ENCODE data around the gene CDK12. TPM values are rescaled to one million over a fixed set of nuclear protein-coding genes. Genes with fewer than 3 reads are reported as not detected.
"Not testable (repeated sequence)": the region's sequence is repeated elsewhere in the genome, so short reads cannot be mapped to it uniquely, and the experiment has no call there.

CDK12 gene
- total RNA-seq, 1 experiment from 2014 or later, result 67.0 TPM

DNA sequence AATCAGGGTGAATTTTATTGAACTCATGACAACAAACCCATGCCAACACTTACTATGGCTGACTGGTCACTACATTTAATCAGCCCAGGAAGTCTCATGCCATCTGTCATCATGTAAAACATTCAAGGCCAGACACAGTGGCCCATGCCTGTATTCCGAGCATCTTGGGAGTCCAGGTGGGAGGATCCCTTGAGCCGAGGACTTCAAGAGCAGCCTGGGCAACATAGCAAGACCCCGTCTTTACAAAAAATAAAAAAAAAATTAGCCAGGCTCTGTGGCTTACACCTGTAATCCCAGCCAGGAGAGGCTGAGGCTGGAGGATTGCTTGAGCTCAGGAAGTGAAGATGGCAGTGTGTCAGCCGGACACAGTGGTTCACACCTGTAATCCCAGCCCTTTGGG, 5.4 kb upstream of the CDK12 start:
- no peaks in the 10 kb centered on the region for H3K9me3 ChIP-seq (ENCODE audit: low read length)
- no peak overlapping the region for H3K4me2 ChIP-seq (ENCODE audit: low read depth, low read length, poor library complexity, severe bottlenecking)
- no peak overlapping the region for H3K9ac ChIP-seq (ENCODE audit: low read length)
- H4K20me1 ChIP-seq (ENCODE audit: insufficient read depth, low read depth, low read length), result no peaks in the 10 kb centered on the region
- H3K4me1 ChIP-seq (ENCODE audit: low read length), result peaks cover 15% of the 10 kb centered on the region
- no peak overlapping the region for H3K27ac ChIP-seq (ENCODE audit: low read length)
- H3K36me3 ChIP-seq (ENCODE audit: insufficient read depth, low read length), result no peaks in the 10 kb centered on the region
- no peak overlapping the region for H2AFZ ChIP-seq (ENCODE audit: low read length)
- H3K9me2 ChIP-seq (replicated peaks; ENCODE audit: insufficient read depth, low read length), result no peaks in the 10 kb centered on the region; the same call in 1 of the 2 replicates
- DNase-seq, result no peak
- no peak overlapping the region for H3K4me3 ChIP-seq (ENCODE audit: low read length)
- no peaks in the 10 kb centered on the region for H3K27me3 ChIP-seq (ENCODE audit: low read length)
- H3K79me2 ChIP-seq (ENCODE audit: low read length), result peaks cover 11% of the 10 kb centered on the region

DNA sequence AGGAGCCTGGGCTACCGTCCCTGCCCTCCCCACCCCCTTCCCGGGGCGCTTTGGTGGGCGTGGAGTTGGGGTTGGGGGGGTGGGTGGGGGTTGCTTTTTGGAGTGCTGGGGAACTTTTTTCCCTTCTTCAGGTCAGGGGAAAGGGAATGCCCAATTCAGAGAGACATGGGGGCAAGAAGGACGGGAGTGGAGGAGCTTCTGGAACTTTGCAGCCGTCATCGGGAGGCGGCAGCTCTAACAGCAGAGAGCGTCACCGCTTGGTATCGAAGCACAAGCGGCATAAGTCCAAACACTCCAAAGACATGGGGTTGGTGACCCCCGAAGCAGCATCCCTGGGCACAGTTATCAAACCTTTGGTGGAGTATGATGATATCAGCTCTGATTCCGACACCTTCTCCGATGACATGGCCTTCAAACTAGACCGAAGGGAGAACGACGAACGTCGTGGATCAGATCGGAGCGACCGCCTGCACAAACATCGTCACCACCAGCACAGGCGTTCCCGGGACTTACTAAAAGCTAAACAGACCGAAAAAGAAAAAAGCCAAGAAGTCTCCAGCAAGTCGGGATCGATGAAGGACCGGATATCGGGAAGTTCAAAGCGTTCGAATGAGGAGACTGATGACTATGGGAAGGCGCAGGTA, 762 bp downstream of the CDK12 start:
- H3K4me3 ChIP-seq (ENCODE audit: low read length), result peak overlapping the region; percentile 96
- no peak overlapping the region for H2AFZ ChIP-seq (ENCODE audit: low read length)
- DNase-seq, result no peak
- H4K20me1 ChIP-seq (ENCODE audit: insufficient read depth, low read depth, low read length), result peaks cover 37% of the 10 kb centered on the region
- H3K9me2 ChIP-seq (replicated peaks; ENCODE audit: insufficient read depth, low read length), result no peaks in the 10 kb centered on the region; the same call in 1 of the 2 replicates
- peaks cover 9% of the 10 kb centered on the region; the same call in 1 of the 2 replicates for H3K36me3 ChIP-seq (ENCODE audit: insufficient read depth, low read length)
- H3K9me3 ChIP-seq (ENCODE audit: low read length), result no peaks in the 10 kb centered on the region
- peak overlapping the region; percentile 84 for H3K27ac ChIP-seq (ENCODE audit: low read length)
- peak overlapping the region; percentile 96 for H3K9ac ChIP-seq (ENCODE audit: low read length)
- peaks cover 39% of the 10 kb centered on the region for H3K4me1 ChIP-seq (ENCODE audit: low read length)
- H3K27me3 ChIP-seq (ENCODE audit: low read length), result no peaks in the 10 kb centered on the region
- H3K79me2 ChIP-seq (ENCODE audit: low read length), result peaks cover 55% of the 10 kb centered on the region
- H3K4me2 ChIP-seq (ENCODE audit: low read depth, low read length, poor library complexity, severe bottlenecking), result peak overlapping the region; percentile 98

DNA sequence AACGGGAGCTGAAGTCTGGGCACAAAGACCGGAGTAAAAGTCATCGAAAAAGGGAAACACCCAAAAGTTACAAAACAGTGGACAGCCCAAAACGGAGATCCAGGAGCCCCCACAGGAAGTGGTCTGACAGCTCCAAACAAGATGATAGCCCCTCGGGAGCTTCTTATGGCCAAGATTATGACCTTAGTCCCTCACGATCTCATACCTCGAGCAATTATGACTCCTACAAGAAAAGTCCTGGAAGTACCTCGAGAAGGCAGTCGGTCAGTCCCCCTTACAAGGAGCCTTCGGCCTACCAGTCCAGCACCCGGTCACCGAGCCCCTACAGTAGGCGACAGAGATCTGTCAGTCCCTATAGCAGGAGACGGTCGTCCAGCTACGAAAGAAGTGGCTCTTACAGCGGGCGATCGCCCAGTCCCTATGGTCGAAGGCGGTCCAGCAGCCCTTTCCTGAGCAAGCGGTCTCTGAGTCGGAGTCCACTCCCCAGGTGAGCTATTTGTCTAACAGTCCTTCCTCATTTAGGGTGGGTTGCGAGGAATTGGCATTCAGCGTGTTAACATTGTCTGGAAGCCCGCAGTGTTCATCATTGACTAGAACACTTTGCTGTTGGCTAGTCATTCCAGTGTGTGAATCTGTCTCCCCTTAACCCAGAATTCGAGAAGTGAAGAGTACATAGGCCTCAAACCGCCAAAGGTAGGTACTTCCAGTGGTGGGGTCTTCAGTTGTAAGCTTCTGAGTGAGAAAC, 1.5 kb downstream of the CDK12 start:
- H3K27ac ChIP-seq (ENCODE audit: low read length), result no peak overlapping the region
- H2AFZ ChIP-seq (ENCODE audit: low read length), result no peak overlapping the region
- H4K20me1 ChIP-seq (ENCODE audit: insufficient read depth, low read depth, low read length), result peaks cover 43% of the 10 kb centered on the region
- peaks cover 14% of the 10 kb centered on the region; the same call in 1 of the 2 replicates for H3K36me3 ChIP-seq (ENCODE audit: insufficient read depth, low read length)
- H3K9me3 ChIP-seq (ENCODE audit: low read length), result no peaks in the 10 kb centered on the region
- H3K9ac ChIP-seq (ENCODE audit: low read length), result peak overlapping the region; percentile 96
- H3K4me2 ChIP-seq (ENCODE audit: low read depth, low read length, poor library complexity, severe bottlenecking), result peak overlapping the region; percentile 98
- DNase-seq, result peak; percentile 61
- peaks cover 62% of the 10 kb centered on the region for H3K79me2 ChIP-seq (ENCODE audit: low read length)
- H3K4me3 ChIP-seq (ENCODE audit: low read length), result peak overlapping the region; percentile 96
- no peaks in the 10 kb centered on the region; the same call in 1 of the 2 replicates for H3K9me2 ChIP-seq (replicated peaks; ENCODE audit: insufficient read depth, low read length)
- H3K4me1 ChIP-seq (ENCODE audit: low read length), result peaks cover 39% of the 10 kb centered on the region
- no peaks in the 10 kb centered on the region for H3K27me3 ChIP-seq (ENCODE audit: low read length)

DNA sequence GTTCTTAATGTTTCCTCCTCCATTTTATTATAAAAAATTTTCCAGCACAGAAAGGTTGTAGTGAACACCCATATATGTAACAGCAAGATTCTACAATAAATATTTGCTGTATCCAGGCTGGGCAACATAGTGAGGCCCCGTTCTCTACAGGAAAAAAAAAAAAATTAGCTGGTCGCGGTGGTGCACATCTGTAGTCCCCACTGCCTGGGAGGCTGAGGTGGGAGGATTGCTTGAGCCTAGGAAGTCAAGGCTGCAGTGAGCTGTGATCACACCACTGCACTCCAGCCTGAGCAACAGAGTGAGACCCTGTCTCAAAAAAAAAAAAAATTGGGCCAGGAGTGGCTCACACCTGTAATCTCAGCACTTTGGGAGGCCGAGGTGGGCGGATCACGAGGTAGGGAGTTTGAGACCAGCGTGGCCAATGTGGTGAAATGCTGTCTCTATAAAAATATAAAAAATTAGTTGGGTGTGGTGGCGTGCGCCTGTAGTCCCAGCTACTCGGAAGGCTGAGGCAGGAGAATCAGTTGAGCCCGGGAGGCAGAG, 3.4 kb downstream of the CDK12 start:
- Histone ChIP-seq H3K4me3 (ENCODE audit: low read length) (peak overlapping the region; percentile 96), H4K20me1 (ENCODE audit: insufficient read depth, low read depth, low read length) (peaks cover 43% of the 10 kb centered on the region), H3K4me2 (ENCODE audit: low read depth, low read length, poor library complexity, severe bottlenecking) (peak overlapping the region; percentile 98), H3K79me2 (ENCODE audit: low read length) (peaks cover 77% of the 10 kb centered on the region), H3K9ac (ENCODE audit: low read length) (peak overlapping the region; percentile 96), H3K4me1 (ENCODE audit: low read length) (peaks cover 39% of the 10 kb centered on the region), H3K36me3 (ENCODE audit: insufficient read depth, low read length) (peaks cover 21% of the 10 kb centered on the region; the same call in 1 of the 2 replicates)
- not testable (repeated sequence) for H3K27me3 ChIP-seq (ENCODE audit: low read length); DNase-seq; H2AFZ ChIP-seq (ENCODE audit: low read length); H3K27ac ChIP-seq (ENCODE audit: low read length); H3K9me3 ChIP-seq (ENCODE audit: low read length); H3K9me2 ChIP-seq (replicated peaks; ENCODE audit: insufficient read depth, low read length)

DNA sequence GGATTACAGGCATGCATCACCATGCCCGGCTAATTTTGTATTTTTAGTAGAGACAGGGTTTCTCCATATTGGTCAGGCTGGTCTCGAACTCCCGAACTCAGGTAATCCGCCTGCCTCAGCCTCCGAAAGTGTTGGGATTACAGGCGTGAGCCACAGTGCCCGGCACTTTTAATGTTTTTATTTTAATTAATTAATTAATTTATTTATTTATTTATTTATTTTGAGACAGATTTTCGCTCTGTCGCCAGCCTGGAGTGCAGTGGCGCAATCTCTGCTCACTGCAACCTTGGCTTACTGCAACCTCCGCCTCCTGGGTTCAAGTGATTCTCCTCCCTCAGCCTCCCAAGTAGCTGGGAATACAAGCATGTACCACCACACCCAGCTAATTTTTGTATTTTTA, 7.3 kb downstream of the CDK12 start:
- H3K9me2 ChIP-seq (replicated peaks; ENCODE audit: insufficient read depth, low read length); H3K4me3 ChIP-seq (ENCODE audit: low read length); H3K27me3 ChIP-seq (ENCODE audit: low read length); H3K27ac ChIP-seq (ENCODE audit: low read length); H3K4me2 ChIP-seq (ENCODE audit: low read depth, low read length, poor library complexity, severe bottlenecking); H2AFZ ChIP-seq (ENCODE audit: low read length); H3K9ac ChIP-seq (ENCODE audit: low read length); H3K9me3 ChIP-seq (ENCODE audit: low read length); DNase-seq: not testable (repeated sequence)
- Histone ChIP-seq H3K4me1 (ENCODE audit: low read length) (peaks cover 21% of the 10 kb centered on the region), H3K36me3 (ENCODE audit: insufficient read depth, low read length) (peaks cover 43% of the 10 kb centered on the region), H3K79me2 (ENCODE audit: low read length) (peaks cover 91% of the 10 kb centered on the region), H4K20me1 (ENCODE audit: insufficient read depth, low read depth, low read length) (peaks cover 27% of the 10 kb centered on the region)

DNA sequence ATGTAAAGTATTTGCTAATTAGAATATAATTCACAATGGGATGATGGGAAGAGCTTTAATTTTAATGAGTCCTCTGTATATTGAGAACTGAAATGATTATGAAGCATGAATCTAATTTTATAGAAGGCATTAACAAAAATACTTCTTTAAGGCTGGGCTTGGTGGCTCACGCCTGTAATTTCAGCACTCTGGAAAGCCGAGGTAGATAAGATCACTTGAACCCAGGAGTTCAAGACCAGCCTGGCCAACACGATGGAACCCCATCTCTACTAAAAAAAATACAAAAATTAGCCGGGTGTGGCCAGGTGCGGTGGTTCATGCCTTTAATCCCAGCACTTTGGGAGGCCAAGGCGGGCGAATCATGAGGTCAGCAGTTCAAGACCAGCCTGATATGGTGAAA, 12.0 kb downstream of the CDK12 start:
- Histone ChIP-seq H4K20me1 (ENCODE audit: insufficient read depth, low read depth, low read length) (no peaks in the 10 kb centered on the region; the same call in 1 of the 2 replicates), H3K27ac (ENCODE audit: low read length) (no peak overlapping the region), H3K27me3 (ENCODE audit: low read length) (no peaks in the 10 kb centered on the region), H3K36me3 (ENCODE audit: insufficient read depth, low read length) (peaks cover 38% of the 10 kb centered on the region), H3K4me3 (ENCODE audit: low read length) (no peak overlapping the region), H3K9ac (ENCODE audit: low read length) (no peak overlapping the region), H2AFZ (ENCODE audit: low read length) (no peak overlapping the region), H3K9me3 (ENCODE audit: low read length) (no peaks in the 10 kb centered on the region), H3K9me2 (replicated peaks; ENCODE audit: insufficient read depth, low read length) (no peaks in the 10 kb centered on the region), H3K79me2 (ENCODE audit: low read length) (peaks cover 72% of the 10 kb centered on the region), H3K4me1 (ENCODE audit: low read length) (no peaks in the 10 kb centered on the region), H3K4me2 (ENCODE audit: low read depth, low read length, poor library complexity, severe bottlenecking) (no peak overlapping the region)
- DNase-seq, result no peak

DNA sequence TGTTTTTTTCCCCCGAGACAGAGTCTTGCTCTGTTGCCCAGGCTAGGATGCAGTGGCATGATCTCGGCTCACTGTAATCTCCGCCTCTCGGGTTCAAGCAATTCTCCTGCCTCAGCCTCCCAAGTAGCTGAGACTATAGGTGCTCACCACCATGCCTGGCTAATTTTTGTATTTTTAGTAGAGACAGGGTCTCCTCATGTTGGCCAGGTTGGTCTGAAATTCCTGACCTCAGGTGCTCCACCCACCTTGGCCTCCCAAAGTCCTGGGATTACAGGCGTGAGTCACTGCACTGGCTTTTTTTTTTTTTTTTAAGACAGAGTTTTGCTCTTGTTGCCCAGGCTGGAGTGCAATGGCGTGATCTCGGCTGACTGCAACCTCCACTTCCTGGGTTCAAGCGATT, 18.3 kb downstream of the CDK12 start:
- not testable (repeated sequence) for H3K9me3 ChIP-seq (ENCODE audit: low read length); H3K9ac ChIP-seq (ENCODE audit: low read length); H2AFZ ChIP-seq (ENCODE audit: low read length); DNase-seq; H3K9me2 ChIP-seq (replicated peaks; ENCODE audit: insufficient read depth, low read length); H3K27ac ChIP-seq (ENCODE audit: low read length); H3K4me1 ChIP-seq (ENCODE audit: low read length); H3K4me3 ChIP-seq (ENCODE audit: low read length); H4K20me1 ChIP-seq (ENCODE audit: insufficient read depth, low read depth, low read length); H3K27me3 ChIP-seq (ENCODE audit: low read length); H3K4me2 ChIP-seq (ENCODE audit: low read depth, low read length, poor library complexity, severe bottlenecking)
- peaks cover 13% of the 10 kb centered on the region; the same call in 1 of the 2 replicates for H3K36me3 ChIP-seq (ENCODE audit: insufficient read depth, low read length)
- H3K79me2 ChIP-seq (ENCODE audit: low read length), result peaks cover 61% of the 10 kb centered on the region

DNA sequence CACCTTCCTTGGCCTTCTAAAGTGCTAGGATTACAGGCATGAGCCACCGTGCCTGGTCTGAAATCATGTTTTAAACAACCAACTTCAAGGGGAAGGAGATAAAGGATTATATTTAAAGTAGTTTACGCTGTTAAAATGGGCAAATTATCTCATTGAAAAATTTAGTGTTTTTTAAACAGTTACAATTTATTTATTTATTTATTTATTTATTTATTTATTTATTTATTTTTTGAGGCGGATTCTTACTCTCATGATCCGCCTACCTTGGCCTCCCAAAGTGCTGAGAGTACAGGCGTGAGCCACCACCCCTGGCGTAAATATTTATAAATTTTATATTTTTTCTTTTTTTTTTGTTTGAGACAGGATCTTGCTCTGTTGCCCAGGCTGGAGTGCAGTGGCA, 22.2 kb downstream of the CDK12 start:
- H3K79me2 ChIP-seq (ENCODE audit: low read length), result peaks cover 74% of the 10 kb centered on the region
- no peak overlapping the region for H3K4me2 ChIP-seq (ENCODE audit: low read depth, low read length, poor library complexity, severe bottlenecking)
- no peak for DNase-seq
- no peak overlapping the region for H3K4me3 ChIP-seq (ENCODE audit: low read length)
- H3K9me2 ChIP-seq (replicated peaks; ENCODE audit: insufficient read depth, low read length), result no peaks in the 10 kb centered on the region
- no peaks in the 10 kb centered on the region for H3K9me3 ChIP-seq (ENCODE audit: low read length)
- H3K36me3 ChIP-seq (ENCODE audit: insufficient read depth, low read length), result peaks cover 14% of the 10 kb centered on the region; the same call in 1 of the 2 replicates
- H3K27ac ChIP-seq (ENCODE audit: low read length), result no peak overlapping the region
- no peaks in the 10 kb centered on the region for H3K27me3 ChIP-seq (ENCODE audit: low read length)
- peaks cover 20% of the 10 kb centered on the region for H3K4me1 ChIP-seq (ENCODE audit: low read length)
- H4K20me1 ChIP-seq (ENCODE audit: insufficient read depth, low read depth, low read length), result no peaks in the 10 kb centered on the region
- H2AFZ ChIP-seq (ENCODE audit: low read length), result no peak overlapping the region
- no peak overlapping the region for H3K9ac ChIP-seq (ENCODE audit: low read length)
